ENCODE measurements around the gene EIF2B1.
"Not testable (repeated sequence)": the region's sequence is repeated elsewhere in the genome, so short reads cannot be mapped to it uniquely, and the experiment has no call there.

Gene EIF2B1

GRCh38 chr12:123617580-123617979, 15.9 kb downstream of the EIF2B1 start:
- no peak for DNase-seq (ENCODE audit: low spot score)

- DNase-seq (ENCODE audit: low spot score): no peak
Measured at GRCh38 chr12:123617144-123617543, 16.3 kb downstream of the EIF2B1 start.

GRCh38 chr12:123614531-123614930, 19.0 kb downstream of the EIF2B1 start:
- DNase-seq (ENCODE audit: low spot score): no peak

- DNase-seq (ENCODE audit: low spot score): no peak
Measured at GRCh38 chr12:123614110-123614509, 19.4 kb downstream of the EIF2B1 start.

- no peak for DNase-seq (ENCODE audit: low spot score)
Measured at GRCh38 chr12:123608182-123608581, 25.3 kb downstream of the EIF2B1 start.

- DNase-seq (ENCODE audit: low spot score): no peak
Measured at GRCh38 chr12:123607756-123608155, 25.7 kb downstream of the EIF2B1 start.

- not testable (repeated sequence) for DNase-seq (ENCODE audit: low spot score)
Measured at GRCh38 chr12:123603495-123603894, 30.0 kb downstream of the EIF2B1 start.

- no peak for DNase-seq (ENCODE audit: low spot score)
Measured at GRCh38 chr12:123602651-123603195, 30.8 kb downstream of the EIF2B1 start.

GRCh38 chr12:123601602-123602489, 31.6 kb downstream of the EIF2B1 start, which contains the start of gene DDX55:
Gene DDX55 (plus strand): TSS chr12:123602099. CDS start chr12:123602149, 50 bp downstream.
- peak; percentile 90 for DNase-seq (ENCODE audit: low spot score)

- no peak for DNase-seq (ENCODE audit: low spot score)
Measured at GRCh38 chr12:123599721-123600120, 33.8 kb downstream of the EIF2B1 start.

GRCh38 chr12:123599310-123599709, 34.2 kb downstream of the EIF2B1 start:
- DNase-seq (ENCODE audit: low spot score): no peak

- DNase-seq (ENCODE audit: low spot score): no peak
Measured at GRCh38 chr12:123598522-123598921, 35.0 kb downstream of the EIF2B1 start.

GRCh38 chr12:123597100-123597499, 36.4 kb downstream of the EIF2B1 start:
- DNase-seq (ENCODE audit: low spot score): no peak

GRCh38 chr12:123595729-123596128, 37.8 kb downstream of the EIF2B1 start:
- DNase-seq (ENCODE audit: low spot score): no peak

- no peak for DNase-seq (ENCODE audit: low spot score)
Measured at GRCh38 chr12:123591702-123592481, 41.6 kb downstream of the EIF2B1 start.

GRCh38 chr12:123580772-123581171, 52.7 kb downstream of the EIF2B1 start:
- no peak for DNase-seq (ENCODE audit: low spot score)

GRCh38 chr12:123578829-123579228, 54.7 kb downstream of the EIF2B1 start:
- not testable (repeated sequence) for DNase-seq (ENCODE audit: low spot score)

GRCh38 chr12:123578243-123578642, 55.2 kb downstream of the EIF2B1 start:
- no peak for DNase-seq (ENCODE audit: low spot score)

GRCh38 chr12:123576611-123577010, 56.9 kb downstream of the EIF2B1 start:
- no peak for DNase-seq (ENCODE audit: low spot score)

GRCh38 chr12:123573870-123574269, 59.6 kb downstream of the EIF2B1 start:
- DNase-seq (ENCODE audit: low spot score): no peak

GRCh38 chr12:123572391-123572790, 61.1 kb downstream of the EIF2B1 start:
- no peak for DNase-seq (ENCODE audit: low spot score)

- DNase-seq (ENCODE audit: low spot score): no peak
Measured at GRCh38 chr12:123571343-123571813, 62.1 kb downstream of the EIF2B1 start.

Measured in left forelimb (tissue), 1 donor.